Measurements from ENCODE around the gene MAG. TPM values are rescaled to one million over a fixed set of nuclear protein-coding genes. Genes with fewer than 3 reads are reported as not detected.

MAG gene
- total and polyA plus RNA-seq, 12 donors, result 0.33 to 45.0 (median 2.1) TPM; not detected in 1

- no peak for TF ChIP-seq CTCF (IDR thresholded peaks at IDR 0.05)
- TF ChIP-seq POLR2A (IDR thresholded peaks at IDR 0.05), result peak in 1 of 2 donors; percentile 66
- H3K27ac ChIP-seq, result peak within 1 kb of the TSS; percentile 90 to 99 (median 94)
- no peaks in the 10 kb centered on the region for H3K9me3 ChIP-seq (replicated peaks in 1 of 3)
- no peaks in the 10 kb centered on the region for H3K27me3 ChIP-seq
- peaks cover 0 to 36% of the 10 kb centered on the region in 2 donors for H3K36me3 ChIP-seq (replicated peaks in 1 of 2)
- intact Hi-C loops (cut with DNase I), result loop anchor here in 1 of 2 donors (5.0 kb wide), 1 partner anchor 126 kb away; the partner anchor contains the start of gene FXYD7
- WGBS, 4 donors, result 0 to 2% (median 1%) methylated on average over 35 to 106 of the region's 126 CpGs
- DNase-seq, result peak; percentile 83 to 91 (median 88)
- H3K4me1 ChIP-seq (replicated peaks in 1 of 2), result peaks cover 14 to 39% of the 10 kb centered on the region in 2 donors
- peak within 1 kb of the TSS; percentile 38 to 87 (median 66) for H3K4me3 ChIP-seq
Observed at GRCh38 chr19:35268536-35269437, 23.2 kb upstream of the MAG start, which contains the start of gene USF2. TSS of gene USF2 (plus strand) at chr19:35268962. CDS start at chr19:35269102, 140 bp downstream.

DNA sequence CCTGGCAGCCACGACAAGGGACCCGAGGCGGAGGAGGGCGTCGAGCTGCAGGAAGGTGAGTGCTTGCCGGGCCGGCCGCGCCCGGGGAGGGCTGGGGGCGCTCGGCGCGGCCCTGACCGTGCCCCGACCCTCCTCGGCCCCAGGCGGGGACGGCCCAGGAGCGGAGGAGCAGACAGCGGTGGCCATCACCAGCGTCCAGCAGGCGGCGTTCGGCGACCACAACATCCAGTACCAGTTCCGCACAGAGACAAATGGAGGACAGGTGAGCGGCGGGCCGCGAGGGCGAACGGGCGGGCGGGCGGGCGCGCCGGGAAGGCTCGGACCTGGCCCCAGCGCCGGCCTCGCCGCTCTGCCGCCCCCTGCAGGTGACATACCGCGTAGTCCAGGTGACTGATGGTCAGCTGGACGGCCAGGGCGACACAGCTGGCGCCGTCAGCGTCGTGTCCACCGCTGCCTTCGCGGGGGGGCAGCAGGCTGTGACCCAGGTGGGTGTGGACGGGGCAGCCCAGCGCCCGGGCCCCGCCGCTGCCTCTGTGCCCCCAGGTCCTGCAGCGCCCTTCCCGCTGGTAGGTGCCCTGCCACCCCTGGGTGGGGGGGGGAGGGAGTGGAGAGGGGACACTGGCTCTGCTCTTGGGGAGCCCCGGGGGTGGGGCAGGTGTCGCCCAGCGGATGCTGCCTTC lies 22.4 kb upstream of the MAG start:
- H3K27ac ChIP-seq, result peak overlapping the region in 4 of 5 donors; percentile 61 to 99 (median 84)
- peaks cover 14 to 36% of the 10 kb centered on the region in 2 donors for H3K4me1 ChIP-seq (replicated peaks in 1 of 2)
- H3K9me3 ChIP-seq (replicated peaks in 1 of 3), result no peaks in the 10 kb centered on the region
- 3 to 42% (median 12%) methylated on average over 3 to 66 of the region's 66 CpGs for WGBS, 4 donors
- H3K27me3 ChIP-seq, result no peaks in the 10 kb centered on the region
- TF ChIP-seq POLR2A (IDR thresholded peaks at IDR 0.05), result peak in 1 of 2 donors; percentile 38
- peak in 5 of 6 experiments; percentile 25 to 86 (median 75) for TF ChIP-seq CTCF (IDR thresholded peaks at IDR 0.05)
- peak; percentile 89 to 95 (median 91) for DNase-seq
- intact Hi-C loops (cut with DNase I), result loop anchor here in 1 of 2 donors (5.0 to 10.0 kb wide), 2 partner anchors 127 to 195 kb away; partner anchors contain the start of gene FXYD7
- H3K36me3 ChIP-seq (replicated peaks in 1 of 2), result peaks cover 0 to 44% of the 10 kb centered on the region in 2 donors
- peak overlapping the region in 1 of 4 donors; percentile 81 for H3K4me3 ChIP-seq

DNA sequence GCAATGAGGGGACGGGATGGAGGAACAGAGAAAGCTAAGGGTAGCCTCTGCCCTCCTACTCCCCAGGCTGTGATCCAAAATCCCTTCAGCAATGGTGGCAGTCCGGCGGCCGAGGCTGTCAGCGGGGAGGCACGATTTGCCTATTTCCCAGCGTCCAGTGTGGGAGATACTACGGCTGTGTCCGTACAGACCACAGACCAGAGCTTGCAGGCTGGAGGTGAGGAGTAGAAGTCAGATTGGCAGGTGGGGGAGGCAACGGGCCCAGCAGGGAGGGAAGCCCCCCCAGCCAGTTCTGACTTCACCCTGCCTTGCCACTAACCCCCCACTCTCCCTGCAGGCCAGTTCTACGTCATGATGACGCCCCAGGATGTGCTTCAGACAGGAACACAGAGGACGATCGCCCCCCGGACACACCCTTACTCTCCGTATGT lies 21.6 kb upstream of the MAG start:
- peaks cover 0 to 51% of the 10 kb centered on the region in 2 donors for H3K36me3 ChIP-seq (replicated peaks in 1 of 2)

More for the DNA sequence above, 21.6 kb upstream of the MAG start:
- no peak for TF ChIP-seq POLR2A (IDR thresholded peaks at IDR 0.05)
- TF ChIP-seq CTCF (IDR thresholded peaks at IDR 0.05), result no peak
- WGBS, 4 donors, result 87 to 89% (median 89%) methylated on average over 16 of the region's 16 CpGs
- intact Hi-C loops (cut with DNase I), result loop anchor here in 1 of 2 donors (10.0 kb wide), 1 partner anchor 194 kb away; no protein-coding TSS in a partner anchor
- H3K4me3 ChIP-seq, result peak overlapping the region in 1 of 4 donors; percentile 81
- H3K27ac ChIP-seq, result peak overlapping the region in 1 of 5 donors; percentile 94
- no peaks in the 10 kb centered on the region for H3K9me3 ChIP-seq (replicated peaks in 1 of 3)
- peak in 1 of 7 donors; percentile 48 for DNase-seq
- peaks cover 10 to 28% of the 10 kb centered on the region in 2 donors for H3K4me1 ChIP-seq (replicated peaks in 1 of 2)
- H3K27me3 ChIP-seq, result no peaks in the 10 kb centered on the region
